ENCODE data around the gene SV2C. TPM values are rescaled to one million over a fixed set of nuclear protein-coding genes. Genes with fewer than 3 reads are reported as not detected.

The SV2C gene
- total RNA-seq, 1 experiment from 2014 or later = 0.85 TPM

- in situ Hi-C loops (cut with HindIII; ENCODE audit: low sequenced_read_pairs) = no loop called here
Measured at GRCh38 chr5:76194340-76194739, 111.2 kb downstream of the SV2C start.

GRCh38 chr5:76196457-76196856, 113.3 kb downstream of the SV2C start:
- in situ Hi-C loops (cut with HindIII; ENCODE audit: low sequenced_read_pairs) = no loop called here
- no peak for DNase-seq (ENCODE audit: low spot score)

More at GRCh38 chr5:76194340-76194739, 111.2 kb downstream of the SV2C start:
- DNase-seq (ENCODE audit: low spot score) = no peak

GRCh38 chr5:76196886-76197489, 113.8 kb downstream of the SV2C start:
- in situ Hi-C loops (cut with HindIII; ENCODE audit: low sequenced_read_pairs) = no loop called here
- no peak for DNase-seq (ENCODE audit: low spot score)

GRCh38 chr5:76197726-76198125, 114.5 kb downstream of the SV2C start:
- DNase-seq (ENCODE audit: low spot score) = no peak
- in situ Hi-C loops (cut with HindIII; ENCODE audit: low sequenced_read_pairs) = no loop called here

GRCh38 chr5:76199336-76200318, 116.4 kb downstream of the SV2C start:
- no peak for DNase-seq (ENCODE audit: low spot score)
- in situ Hi-C loops (cut with HindIII; ENCODE audit: low sequenced_read_pairs) = no loop called here

GRCh38 chr5:76202182-76202581, 119.0 kb downstream of the SV2C start:
- DNase-seq (ENCODE audit: low spot score) = no peak
- in situ Hi-C loops (cut with HindIII; ENCODE audit: low sequenced_read_pairs) = no loop called here

- in situ Hi-C loops (cut with HindIII; ENCODE audit: low sequenced_read_pairs) = no loop called here
- DNase-seq (ENCODE audit: low spot score) = no peak
Measured at GRCh38 chr5:76204191-76204590, 121.0 kb downstream of the SV2C start.

GRCh38 chr5:76204713-76205112, 121.5 kb downstream of the SV2C start:
- in situ Hi-C loops (cut with HindIII; ENCODE audit: low sequenced_read_pairs) = no loop called here
- peak; percentile 21 for DNase-seq (ENCODE audit: low spot score)

- DNase-seq (ENCODE audit: low spot score) = no peak
- in situ Hi-C loops (cut with HindIII; ENCODE audit: low sequenced_read_pairs) = no loop called here
Measured at GRCh38 chr5:76207120-76207519, 123.9 kb downstream of the SV2C start.

GRCh38 chr5:76209297-76209696, 126.1 kb downstream of the SV2C start:
- in situ Hi-C loops (cut with HindIII; ENCODE audit: low sequenced_read_pairs) = no loop called here
- no peak for DNase-seq (ENCODE audit: low spot score)

- in situ Hi-C loops (cut with HindIII; ENCODE audit: low sequenced_read_pairs) = no loop called here
Measured at GRCh38 chr5:76210946-76211345, 127.8 kb downstream of the SV2C start.

GRCh38 chr5:76213858-76214257, 130.7 kb downstream of the SV2C start:
- in situ Hi-C loops (cut with HindIII; ENCODE audit: low sequenced_read_pairs) = no loop called here
- no peak for DNase-seq (ENCODE audit: low spot score)

More at GRCh38 chr5:76210946-76211345, 127.8 kb downstream of the SV2C start:
- DNase-seq (ENCODE audit: low spot score) = no peak

GRCh38 chr5:76216748-76217147, 133.6 kb downstream of the SV2C start:
- in situ Hi-C loops (cut with HindIII; ENCODE audit: low sequenced_read_pairs) = no loop called here
- no peak for DNase-seq (ENCODE audit: low spot score)

GRCh38 chr5:76219636-76220035, 136.5 kb downstream of the SV2C start:
- in situ Hi-C loops (cut with HindIII; ENCODE audit: low sequenced_read_pairs) = no loop called here

GRCh38 chr5:76221311-76221710, 138.1 kb downstream of the SV2C start:
- DNase-seq (ENCODE audit: low spot score) = no peak

More at GRCh38 chr5:76219636-76220035, 136.5 kb downstream of the SV2C start:
- DNase-seq (ENCODE audit: low spot score) = no peak

GRCh38 chr5:76222318-76222717, 139.1 kb downstream of the SV2C start:
- in situ Hi-C loops (cut with HindIII; ENCODE audit: low sequenced_read_pairs) = no loop called here

More at GRCh38 chr5:76221311-76221710, 138.1 kb downstream of the SV2C start:
- in situ Hi-C loops (cut with HindIII; ENCODE audit: low sequenced_read_pairs) = no loop called here

GRCh38 chr5:76223696-76224095, 140.5 kb downstream of the SV2C start:
- in situ Hi-C loops (cut with HindIII; ENCODE audit: low sequenced_read_pairs) = no loop called here
- DNase-seq (ENCODE audit: low spot score) = no peak

More at GRCh38 chr5:76222318-76222717, 139.1 kb downstream of the SV2C start:
- no peak for DNase-seq (ENCODE audit: low spot score)

GRCh38 chr5:76224898-76225297, 141.7 kb downstream of the SV2C start:
- no peak for DNase-seq (ENCODE audit: low spot score)
- in situ Hi-C loops (cut with HindIII; ENCODE audit: low sequenced_read_pairs) = no loop called here

- DNase-seq (ENCODE audit: low spot score) = no peak
- in situ Hi-C loops (cut with HindIII; ENCODE audit: low sequenced_read_pairs) = no loop called here
Measured at GRCh38 chr5:76225336-76225735, 142.2 kb downstream of the SV2C start.

- in situ Hi-C loops (cut with HindIII; ENCODE audit: low sequenced_read_pairs) = no loop called here
Measured at GRCh38 chr5:76229900-76230299, 146.7 kb downstream of the SV2C start.

More at GRCh38 chr5:76229900-76230299, 146.7 kb downstream of the SV2C start:
- no peak for DNase-seq (ENCODE audit: low spot score)
